ENCODE data around the gene CNOT11.
A peak's percentile ranks its signal among the peaks of the same experiment; 100 is the strongest.
"Not testable (repeated sequence)": the region's sequence is repeated elsewhere in the genome, so short reads cannot be mapped to it uniquely, and the experiment has no call there.

The CNOT11 gene

GRCh38 chr2:101248756-101249155 lies 3.9 kb upstream of the CNOT11 start:
- DNase-seq, result not testable (repeated sequence)

GRCh38 chr2:101249826-101250225 lies 2.9 kb upstream of the CNOT11 start:
- no peak for DNase-seq

DNA sequence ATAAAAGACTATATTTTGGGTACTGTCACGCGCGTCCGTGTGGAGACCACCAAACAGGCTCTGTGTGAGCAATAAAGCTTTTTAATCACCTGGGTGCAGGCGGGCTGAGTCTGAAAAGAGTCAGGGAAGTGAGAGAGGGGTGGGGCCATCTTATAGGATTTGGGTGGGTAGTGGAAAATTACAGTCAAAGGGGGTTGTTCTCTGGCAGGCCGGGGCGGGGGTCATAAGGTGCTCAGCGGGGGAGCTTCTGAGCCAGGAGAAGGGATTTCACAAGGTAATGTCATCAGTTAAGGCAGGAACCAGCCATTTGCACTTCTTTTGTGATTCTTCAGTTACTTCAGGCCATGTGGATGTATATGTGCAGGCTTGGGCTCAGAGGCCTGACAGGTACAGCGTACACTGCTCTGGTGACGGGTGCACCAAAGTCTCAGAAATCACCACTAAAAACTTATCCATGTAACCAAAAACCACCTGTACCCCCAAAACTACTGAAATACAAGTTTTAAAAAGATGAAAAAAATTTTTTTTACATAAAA lies 1.4 kb upstream of the CNOT11 start:
- DNase-seq, result not testable (repeated sequence)

GRCh38 chr2:101251844-101252407 lies 760 bp upstream of the CNOT11 start:
- DNase-seq, result no peak

DNA sequence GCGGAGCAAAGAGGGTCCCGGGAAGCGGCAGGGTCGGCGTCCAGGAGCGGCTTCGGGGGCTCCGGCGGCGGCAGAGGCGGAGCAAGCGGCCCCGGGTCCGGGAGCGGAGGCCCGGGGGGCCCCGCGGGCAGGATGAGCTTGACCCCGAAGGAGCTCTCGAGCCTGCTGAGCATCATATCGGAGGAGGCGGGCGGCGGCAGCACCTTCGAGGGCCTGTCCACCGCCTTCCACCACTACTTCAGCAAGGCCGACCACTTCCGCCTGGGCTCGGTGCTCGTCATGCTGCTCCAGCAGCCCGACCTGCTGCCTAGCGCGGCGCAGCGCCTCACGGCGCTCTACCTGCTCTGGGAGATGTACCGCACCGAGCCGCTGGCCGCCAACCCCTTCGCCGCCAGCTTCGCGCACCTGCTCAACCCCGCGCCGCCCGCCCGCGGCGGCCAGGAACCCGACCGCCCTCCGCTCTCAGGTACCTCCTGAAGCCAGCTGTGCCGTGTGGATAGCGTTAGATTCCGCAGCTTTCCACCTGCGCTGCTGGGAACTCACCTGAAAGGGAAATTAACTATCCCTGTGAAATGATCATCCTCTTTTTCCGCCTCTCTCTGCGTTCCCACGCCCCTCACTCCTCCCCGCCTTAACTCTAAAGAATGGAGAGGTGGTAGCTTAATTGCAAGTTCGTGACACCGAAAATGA lies 472 bp downstream of the CNOT11 start:
- DNase-seq, result peak; percentile 72

- DNase-seq, result no peak
Observed at GRCh38 chr2:101253703-101254450, 1.2 kb downstream of the CNOT11 start.

GRCh38 chr2:101255501-101255900 lies 2.8 kb downstream of the CNOT11 start:
- no peak for DNase-seq

- no peak for DNase-seq
Observed at GRCh38 chr2:101256316-101256715, 3.6 kb downstream of the CNOT11 start.

DNA sequence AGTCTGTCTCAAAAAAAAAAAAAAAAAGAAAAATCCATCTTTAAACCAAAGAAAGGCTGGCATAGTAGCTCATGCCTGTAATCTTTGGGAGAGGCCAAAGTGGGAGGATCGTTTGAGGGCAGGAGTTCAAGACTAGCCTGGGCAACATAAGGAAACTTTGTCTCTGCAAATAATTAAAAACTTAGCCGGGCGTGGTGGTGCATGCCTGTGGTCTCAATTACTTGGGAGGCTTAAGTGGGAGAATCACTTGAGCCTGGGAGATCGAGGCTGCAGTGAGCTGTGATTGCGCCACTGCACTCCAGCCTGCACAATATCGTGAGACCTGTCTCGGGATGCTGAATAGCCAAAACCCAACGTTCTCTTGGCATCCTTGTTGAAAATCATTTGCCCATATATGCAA lies 6.1 kb downstream of the CNOT11 start:
- no peak for DNase-seq

DNA sequence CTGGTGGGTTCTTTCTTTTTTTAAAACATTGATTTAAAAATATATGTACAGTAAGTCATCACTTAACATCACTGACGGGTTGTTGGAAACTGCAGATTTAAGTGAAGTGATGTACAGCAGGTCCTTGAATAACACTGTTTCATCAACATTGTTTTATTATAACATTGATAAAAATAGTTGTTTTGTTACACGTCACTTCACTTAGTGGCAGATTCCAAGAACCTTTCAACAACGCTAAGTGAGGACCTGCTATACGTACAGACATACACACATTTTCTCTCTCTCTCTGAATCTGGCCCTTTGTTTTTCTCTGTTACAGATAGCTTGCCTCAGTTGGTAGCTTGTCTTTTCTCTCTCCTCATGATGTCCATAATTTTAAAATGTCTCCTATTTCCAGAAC lies 9.5 kb downstream of the CNOT11 start:
- no peak for DNase-seq

GRCh38 chr2:101263377-101263800 lies 10.7 kb downstream of the CNOT11 start:
- no peak for DNase-seq

- DNase-seq, result no peak
Observed at GRCh38 chr2:101264360-101264939, 11.8 kb downstream of the CNOT11 start.

GRCh38 chr2:101265893-101266499 lies 13.3 kb downstream of the CNOT11 start:
- DNase-seq, result no peak

- no peak for DNase-seq
Observed at GRCh38 chr2:101267671-101268656, 15.3 kb downstream of the CNOT11 start.

DNA sequence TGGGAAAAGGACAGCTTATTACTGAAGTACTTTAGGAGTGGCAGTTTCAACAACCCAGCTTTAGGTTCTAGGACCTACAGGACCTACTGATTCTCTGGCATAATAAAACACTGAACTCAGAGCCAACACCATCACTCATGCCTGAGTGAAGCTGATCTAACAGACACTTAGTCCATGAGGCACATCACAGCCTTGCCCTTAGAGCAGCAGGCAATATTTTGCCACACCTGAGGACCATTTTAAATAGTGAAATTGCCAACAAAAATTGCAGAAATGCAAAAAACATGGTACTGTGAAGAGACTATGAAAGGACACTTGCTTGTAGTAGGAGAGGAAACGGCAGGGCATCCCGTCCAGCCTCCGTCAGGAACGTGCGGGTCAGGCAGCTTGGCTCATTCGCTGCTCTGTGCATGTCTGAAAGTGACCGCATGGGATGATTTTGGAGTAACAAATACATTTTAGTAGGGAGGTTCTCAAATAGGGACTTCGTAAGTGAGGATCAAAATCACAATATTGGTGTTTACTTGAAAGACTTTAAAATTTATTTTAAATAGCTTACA lies 18.1 kb downstream of the CNOT11 start:
- DNase-seq, result no peak

DNA sequence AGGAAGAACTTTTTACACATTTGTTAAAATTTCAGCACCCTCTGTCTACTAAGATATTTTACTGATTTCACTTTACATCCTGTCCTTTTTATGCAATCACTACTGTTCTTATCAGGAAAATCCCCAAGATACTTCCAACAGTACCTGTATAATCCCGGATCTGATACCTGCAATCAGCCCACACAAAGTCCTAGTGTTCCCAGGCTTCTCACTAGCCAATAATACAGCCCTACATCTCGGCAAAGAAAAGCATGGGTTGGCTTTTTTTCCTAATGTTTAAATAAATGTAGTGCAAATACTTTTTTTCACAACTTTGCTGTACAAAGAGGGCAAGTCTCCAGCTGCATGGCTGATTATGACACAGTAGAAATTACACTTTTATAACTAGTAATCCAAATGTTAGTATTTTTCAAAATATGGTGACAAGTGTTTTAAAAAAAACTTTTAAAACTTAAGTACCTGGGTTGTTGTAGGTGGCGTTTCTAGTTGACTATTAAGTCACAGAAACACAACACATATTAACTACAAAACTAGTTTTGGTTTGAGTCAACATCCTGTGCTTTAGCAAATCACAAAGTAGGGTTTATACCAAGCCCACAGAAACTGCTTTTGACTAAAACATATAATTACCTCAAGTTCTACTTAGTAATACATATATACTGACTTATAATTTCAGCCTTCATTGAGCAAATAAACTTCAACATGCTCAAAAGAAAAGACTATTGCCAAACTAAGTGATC lies 19.5 kb downstream of the CNOT11 start:
- DNase-seq, result no peak

- DNase-seq, result no peak
Observed at GRCh38 chr2:101273056-101273455, 20.4 kb downstream of the CNOT11 start.

DNA sequence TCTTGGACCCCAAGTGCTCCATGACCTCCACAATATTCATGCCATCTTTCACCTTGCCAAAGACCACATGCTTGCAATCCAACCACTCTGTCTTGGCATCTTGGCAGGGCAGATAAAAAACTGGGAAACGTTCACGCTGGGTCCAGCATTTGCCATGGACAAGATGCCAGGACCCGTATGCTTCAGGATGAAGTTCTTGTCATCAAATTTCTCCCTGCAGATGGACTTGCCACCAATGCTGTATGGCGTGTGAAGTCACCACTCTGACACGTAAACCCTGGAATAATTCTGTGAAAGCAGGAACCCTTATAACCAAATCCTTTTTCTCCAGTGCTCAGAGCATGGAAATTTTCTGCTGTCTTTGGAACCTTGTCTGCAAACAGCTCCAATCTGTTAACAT lies 21.5 kb downstream of the CNOT11 start:
- DNase-seq, result no peak

- DNase-seq, result no peak
Observed at GRCh38 chr2:101277111-101277510, 24.4 kb downstream of the CNOT11 start.

DNA sequence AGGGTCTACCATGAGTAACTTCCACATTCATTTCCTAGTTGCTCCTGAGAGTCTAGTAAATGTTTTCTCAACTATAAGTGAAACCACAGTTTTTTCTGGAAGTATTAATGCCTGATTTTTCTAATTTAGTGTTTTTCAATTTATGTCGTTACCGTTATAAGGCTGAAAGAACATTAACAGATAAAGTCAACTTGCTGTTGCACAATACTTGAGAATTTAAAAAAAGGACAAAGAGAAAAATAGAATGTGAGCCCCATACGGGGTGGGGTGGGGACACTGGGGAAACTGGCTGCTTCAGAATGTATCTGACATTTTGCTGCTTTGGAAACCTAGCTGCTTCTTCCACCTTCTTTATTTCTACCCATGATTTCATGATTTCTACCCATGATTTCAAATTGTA lies 26.2 kb downstream of the CNOT11 start:
- no peak for DNase-seq

DNA sequence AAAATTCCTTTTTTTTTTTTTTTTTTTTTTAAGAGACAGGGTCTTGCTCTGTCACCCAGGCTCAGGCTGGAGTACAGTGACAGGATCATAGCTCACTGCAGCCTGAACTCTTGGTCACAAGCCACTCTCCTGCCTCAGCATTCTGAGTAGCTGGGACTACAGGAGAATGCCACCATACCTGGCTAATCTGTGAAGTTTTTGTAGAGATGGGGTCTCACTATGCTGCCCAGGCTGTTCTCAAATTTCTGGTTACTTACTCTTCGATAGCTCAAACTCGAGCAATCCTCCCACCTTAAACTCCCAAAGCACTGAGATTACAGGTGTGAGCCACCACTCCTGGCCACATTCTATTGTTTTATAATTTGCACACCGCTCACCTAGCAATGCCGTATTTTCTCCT lies 28.8 kb downstream of the CNOT11 start:
- no peak for DNase-seq

All from activated effector memory CD4-positive, alpha-beta T cell treated with Interleukin-2 at 50 U/mL for 16 hours (primary cell).